GM18867 (cell line): ENCODE results near the gene COG7.
"Not testable (repeated sequence)": the region's sequence is repeated elsewhere in the genome, so short reads cannot be mapped to it uniquely, and the experiment has no call there.

Source experiments
- ATAC-seq: cut with Tn5 transposase; IDR thresholded peaks from one replicate; pipeline ENCODE4 v1.9.1; 2021; ENCODE audit warnings: mild to moderate bottlenecking, moderate library complexity; ENCODE audit not compliant: unreplicated experiment

Gene COG7

GRCh38 chr16:23414731-23415130 is 38.3 kb downstream of the COG7 start:
- no peak for ATAC-seq

- ATAC-seq = no peak
Measured at GRCh38 chr16:23410176-23410575, 42.8 kb downstream of the COG7 start.

- no peak for ATAC-seq
Measured at GRCh38 chr16:23409522-23409921, 43.5 kb downstream of the COG7 start.

GRCh38 chr16:23408823-23409298 is 44.1 kb downstream of the COG7 start:
- no peak for ATAC-seq

- no peak for ATAC-seq
Measured at GRCh38 chr16:23408242-23408822, 44.7 kb downstream of the COG7 start.

- ATAC-seq = no peak
Measured at GRCh38 chr16:23407436-23408127, 45.4 kb downstream of the COG7 start.

- ATAC-seq = no peak
Measured at GRCh38 chr16:23406546-23407240, 46.3 kb downstream of the COG7 start.

GRCh38 chr16:23406024-23406423 is 47.0 kb downstream of the COG7 start:
- ATAC-seq = no peak

- ATAC-seq = no peak
Measured at GRCh38 chr16:23403547-23403946, 49.4 kb downstream of the COG7 start.

GRCh38 chr16:23402100-23402499 is 50.9 kb downstream of the COG7 start:
- ATAC-seq = no peak

- ATAC-seq = no peak
Measured at GRCh38 chr16:23401139-23401538, 51.9 kb downstream of the COG7 start.

GRCh38 chr16:23400447-23400846 is 52.5 kb downstream of the COG7 start:
- ATAC-seq = not testable (repeated sequence)

GRCh38 chr16:23398987-23399805 is 53.8 kb downstream of the COG7 start:
- ATAC-seq = no peak

GRCh38 chr16:23397464-23397863 is 55.5 kb downstream of the COG7 start:
- no peak for ATAC-seq

- ATAC-seq = no peak
Measured at GRCh38 chr16:23395732-23396131, 57.3 kb downstream of the COG7 start.

GRCh38 chr16:23394141-23394831 is 58.7 kb downstream of the COG7 start:
- ATAC-seq = no peak

- no peak for ATAC-seq
Measured at GRCh38 chr16:23392223-23392600, 60.8 kb downstream of the COG7 start.

GRCh38 chr16:23391381-23392222 is 61.4 kb downstream of the COG7 start:
- ATAC-seq = no peak

GRCh38 chr16:23389936-23390335 is 63.1 kb downstream of the COG7 start:
- ATAC-seq = not testable (repeated sequence)

- ATAC-seq = no peak
Measured at GRCh38 chr16:23389201-23389600, 63.8 kb downstream of the COG7 start.
